Fibroblast of lung (primary cell): ENCODE data around the gene FCHO1. TPM values are rescaled to one million over a fixed set of nuclear protein-coding genes. Genes with fewer than 3 reads are reported as not detected.

Source experiments
- DNase-seq, 2 donors: peaks; one replicate each; pipeline versions ENCODE4 v3.0.0 to v3.0.0-alpha.2; 2010; ENCODE audit warnings: low read depth in 2 of 2
- H2AFZ ChIP-seq: 2 replicates; pipeline ENCODE4 v1.5.1; 2012; ENCODE audit warnings: low read length, control low read depth, inconsistent platforms
- H3K27ac ChIP-seq: 2 replicates; pipeline ENCODE4 v1.5.1; 2011; ENCODE audit warnings: low read length, control low read depth; ENCODE audit not compliant: insufficient read depth
- H3K27me3 ChIP-seq: 2 replicates; pipeline ENCODE4 v1.5.1; 2011; ENCODE audit warnings: mild to moderate bottlenecking, low read length; ENCODE audit not compliant: control insufficient read depth, insufficient read depth
- H3K36me3 ChIP-seq: 2 replicates; pipeline ENCODE4 v1.5.1; 2011; ENCODE audit warnings: low read length; ENCODE audit not compliant: control insufficient read depth, insufficient read depth
- H3K4me1 ChIP-seq: 2 replicates; pipeline ENCODE4 v1.5.1; 2011; ENCODE audit warnings: low read length; ENCODE audit not compliant: control insufficient read depth, insufficient read depth; ENCODE audit errors: extremely low read depth
- H3K4me2 ChIP-seq: 2 replicates; pipeline ENCODE4 v1.5.1; 2011; ENCODE audit warnings: low read length, control low read depth; ENCODE audit not compliant: insufficient read depth; ENCODE audit errors: extremely low read depth
- H3K4me3 ChIP-seq, 4 experiments: fragments of 200-600 bp in 1 of 4; sonication (generic) in 1 of 4; replicated peaks in 1 of 4; 2 replicates each; pipeline ENCODE4 v1.5.1; 2011 to 2016; ENCODE audit warnings: low read length in 4 of 4, low read depth in 3 of 4, mild to moderate bottlenecking in 3 of 4, control low read depth in 2 of 4, inconsistent platforms in 1 of 4, mixed read lengths in 1 of 4; ENCODE audit not compliant: insufficient read depth in 1 of 4; ENCODE audit errors: control extremely low read depth in 1 of 4
- H3K79me2 ChIP-seq: 2 replicates; pipeline ENCODE4 v1.5.1; 2012; ENCODE audit warnings: mild to moderate bottlenecking, low read length, inconsistent platforms; ENCODE audit not compliant: control insufficient read depth, insufficient read depth
- H3K9ac ChIP-seq: 2 replicates; pipeline ENCODE4 v1.5.1; 2011; ENCODE audit warnings: mild to moderate bottlenecking, low read length, control low read depth; ENCODE audit not compliant: insufficient read depth
- H3K9me3 ChIP-seq: 2 replicates; pipeline ENCODE4 v1.5.1; 2012; ENCODE audit warnings: low read depth, low read length; ENCODE audit not compliant: control insufficient read depth, insufficient read depth
- H4K20me1 ChIP-seq: 2 replicates; pipeline ENCODE4 v1.5.1; 2011; ENCODE audit warnings: low read length; ENCODE audit not compliant: control insufficient read depth, insufficient read depth; ENCODE audit errors: extremely low read depth
- CTCF ChIP-seq, 2 donors: IDR thresholded peaks in 1 of 2; conservative IDR thresholded peaks in 1 of 2; 1 replicate in 1 of 2; 2 replicates in 1 of 2; pipeline ENCODE4 v1.5.1; 2011 to 2012; ENCODE audit warnings: low read length in 2 of 2, control low read depth in 1 of 2, inconsistent platforms in 1 of 2, low read depth in 1 of 2, mild to moderate bottlenecking in 1 of 2
- EZH2 ChIP-seq: IDR thresholded peaks from 2 replicates; pipeline ENCODE4 v1.5.1; 2012; ENCODE audit warnings: low read length, control low read depth, mild to moderate bottlenecking; ENCODE audit errors: missing control alignments
- polyA plus RNA-seq, 2 donors: library from polyadenylated mRNA; depleted of rRNA in 1 of 2; stranded (reverse) in 1 of 2; unstranded in 1 of 2; fragments of >200 nt; gene quantifications; 2 replicates each; pipeline ENCODE4 v1.2.1, GENCODE V29; 2011 to 2012; ENCODE audit warnings: missing spikeins in 1 of 2
- total RNA-seq: library from RNA; depleted of rRNA; stranded (reverse); fragments of >200 nt; gene quantifications from 2 replicates; pipeline ENCODE4 v1.2.1, GENCODE V29; 2014

FCHO1 gene
- total and polyA plus RNA-seq, 2 donors (not counting 1 experiment from before 2014, with no cell fraction given) = 0.07 to 0.33 TPM

- Histone ChIP-seq H3K36me3 (no peaks in the 10 kb centered on the region), H3K9ac (no peak overlapping the region), H3K9me3 (no peaks in the 10 kb centered on the region), H3K4me1 (no peaks in the 10 kb centered on the region), H3K4me2 (no peak overlapping the region), H3K79me2 (no peaks in the 10 kb centered on the region), H3K27me3 (no peaks in the 10 kb centered on the region), H4K20me1 (no peaks in the 10 kb centered on the region), H3K27ac (no peak overlapping the region), H3K4me3 (no peak overlapping the region), H2AFZ (no peak overlapping the region)
- no peak for DNase-seq
- TF ChIP-seq EZH2 (no peak), CTCF (conservative IDR thresholded peaks at IDR 0.05 in 1 of 2, IDR thresholded peaks at IDR 0.05 in 1 of 2; ENCODE audit: low read depth in 1 of 2, low read length in 2 of 2) (no peak)
Observed at GRCh38 chr19:17802137-17802858, 51.0 kb downstream of the FCHO1 start.

- no peaks in the 10 kb centered on the region for H3K4me1 ChIP-seq
- no peaks in the 10 kb centered on the region for H3K79me2 ChIP-seq
- H3K9ac ChIP-seq = no peak overlapping the region
- H3K9me3 ChIP-seq = no peaks in the 10 kb centered on the region
- no peak for TF ChIP-seq EZH2
- TF ChIP-seq CTCF (conservative IDR thresholded peaks at IDR 0.05 in 1 of 2, IDR thresholded peaks at IDR 0.05 in 1 of 2; ENCODE audit: low read depth in 1 of 2, low read length in 2 of 2) = no peak
- no peak for DNase-seq
- no peaks in the 10 kb centered on the region for H4K20me1 ChIP-seq
- no peak overlapping the region for H3K4me2 ChIP-seq
- H3K4me3 ChIP-seq = no peak overlapping the region
- no peaks in the 10 kb centered on the region for H3K27me3 ChIP-seq
- H3K36me3 ChIP-seq = no peaks in the 10 kb centered on the region
- no peak overlapping the region for H3K27ac ChIP-seq
- no peak overlapping the region for H2AFZ ChIP-seq
Observed at GRCh38 chr19:17803264-17803896, 52.1 kb downstream of the FCHO1 start.

- Histone ChIP-seq H3K27me3 (no peaks in the 10 kb centered on the region), H3K4me3 (no peak overlapping the region), H3K4me1 (no peaks in the 10 kb centered on the region)
Observed at GRCh38 chr19:17805427-17805826, 54.1 kb downstream of the FCHO1 start.

More at GRCh38 chr19:17805427-17805826, 54.1 kb downstream of the FCHO1 start:
- no peak for TF ChIP-seq EZH2
- no peak for TF ChIP-seq CTCF (conservative IDR thresholded peaks at IDR 0.05 in 1 of 2, IDR thresholded peaks at IDR 0.05 in 1 of 2; ENCODE audit: low read depth in 1 of 2, low read length in 2 of 2)
- no peaks in the 10 kb centered on the region for H4K20me1 ChIP-seq
- H3K36me3 ChIP-seq = no peaks in the 10 kb centered on the region
- no peak overlapping the region for H3K27ac ChIP-seq
- H3K4me2 ChIP-seq = no peak overlapping the region
- no peak overlapping the region for H3K9ac ChIP-seq
- H3K9me3 ChIP-seq = no peaks in the 10 kb centered on the region
- DNase-seq = no peak
- no peak overlapping the region for H2AFZ ChIP-seq
- H3K79me2 ChIP-seq = no peaks in the 10 kb centered on the region
